Measurements from ENCODE around the gene SHROOM1. TPM values are rescaled to one million over a fixed set of nuclear protein-coding genes. Genes with fewer than 3 reads are reported as not detected.

SHROOM1 gene
- total and polyA plus RNA-seq, 2 experiments from 2014 or later = 2.5 to 5.4 TPM

- Histone ChIP-seq H3F3A (replicated peaks; ENCODE audit: low read depth) (peaks cover 27% of the 10 kb centered on the region), H3K27ac (ENCODE audit: low read depth) (peak overlapping the region; percentile 85; the same call in 1 of the 2 replicates), H3K4me2 (peak overlapping the region; percentile 100), H3K36me3 (ENCODE audit: insufficient read depth) (peaks cover 15% of the 10 kb centered on the region), H2AFZ (peak overlapping the region; percentile 45; the same call in 1 of the 2 replicates), H3K4me1 (ENCODE audit: insufficient read depth) (peaks cover 16% of the 10 kb centered on the region), H3K27me3 (ENCODE audit: insufficient read depth) (no peaks in the 10 kb centered on the region), H3K79me2 (replicated peaks; ENCODE audit: insufficient read depth) (peaks cover 20% of the 10 kb centered on the region), H3K4me3 (peak overlapping the region; percentile 98), H4K20me1 (replicated peaks; ENCODE audit: insufficient read depth) (peaks cover 8% of the 10 kb centered on the region), H3K9me2 (ENCODE audit: insufficient read depth) (no peaks in the 10 kb centered on the region)
- peak overlapping the region; percentile 100 for H3K27ac Mint-ChIP-seq
- peak overlapping the region; percentile 99 for H3K4me3 Mint-ChIP-seq
- DNase-seq (ENCODE audit: low spot score) (no peak), ATAC-seq (peak; percentile 15)
- no peaks in the 10 kb centered on the region for H3K9me3 Mint-ChIP-seq
- H3K27me3 Mint-ChIP-seq (ENCODE audit: insufficient read depth, low read depth, poor library complexity) = peaks cover 9% of the 10 kb centered on the region
- peaks cover 35% of the 10 kb centered on the region for H3K36me3 Mint-ChIP-seq (ENCODE audit: low read depth)
- TF ChIP-seq STAT1 (IDR thresholded peaks at IDR 0.05; ENCODE audit: unreplicated experiment) (no peak), ZNF331 (CRISPR knock-in tag; IDR thresholded peaks at IDR 0.05; ENCODE audit: low read depth) (no peak), JUNB (IDR thresholded peaks at IDR 0.05; ENCODE audit: unreplicated experiment) (no peak), CREB1 (CRISPR knock-in tag; IDR thresholded peaks at IDR 0.05; ENCODE audit: low read depth) (no peak), ETS1 (IDR thresholded peaks at IDR 0.05) (no peak), EZH2 (IDR thresholded peaks at IDR 0.05; ENCODE audit: low read depth, unreplicated experiment) (no peak), CTCF (conservative IDR thresholded peaks at IDR 0.05; ENCODE audit: low read depth in 2 of 2) (no peak), ZNF114 (CRISPR knock-in tag; IDR thresholded peaks at IDR 0.05) (no peak)
- peaks cover 21% of the 10 kb centered on the region for H3K4me1 Mint-ChIP-seq
Measured at GRCh38 chr5:132867046-132867451, 36.6 kb upstream of the SHROOM1 start.

GRCh38 chr5:132866342-132867045 is 36.0 kb upstream of the SHROOM1 start, which contains the start of the genes GDF9 and UQCRQ:
TSS of gene GDF9 (minus strand) at chr5:132866469. CDS start at chr5:132864533, 1,936 bp downstream.
TSS of gene UQCRQ (plus strand) at chr5:132866642. CDS start at chr5:132866882, 240 bp downstream.
- Histone ChIP-seq H3K4me3 (peak within 1 kb of the TSS; percentile 98), H3K4me2 (peak within 1 kb of the TSS; percentile 100), H3F3A (replicated peaks; ENCODE audit: low read depth) (peaks cover 26% of the 10 kb centered on the region), H3K36me3 (ENCODE audit: insufficient read depth) (peaks cover 15% of the 10 kb centered on the region), H3K79me2 (replicated peaks; ENCODE audit: insufficient read depth) (peaks cover 20% of the 10 kb centered on the region), H3K27me3 (ENCODE audit: insufficient read depth) (no peaks in the 10 kb centered on the region), H3K4me1 (ENCODE audit: insufficient read depth) (peaks cover 16% of the 10 kb centered on the region), H2AFZ (peak within 1 kb of the TSS; percentile 93), H4K20me1 (replicated peaks; ENCODE audit: insufficient read depth) (peaks cover 8% of the 10 kb centered on the region; the same call in 1 of the 2 replicates), H3K27ac (ENCODE audit: low read depth) (peak within 1 kb of the TSS; percentile 97), H3K9me2 (ENCODE audit: insufficient read depth) (no peaks in the 10 kb centered on the region)
- peaks cover 35% of the 10 kb centered on the region for H3K36me3 Mint-ChIP-seq (ENCODE audit: low read depth)
- DNase-seq (ENCODE audit: low spot score) (peak; percentile 100), ATAC-seq (peak; percentile 98)
- H3K27ac Mint-ChIP-seq = peak within 1 kb of the TSS; percentile 100
- H3K27me3 Mint-ChIP-seq (ENCODE audit: insufficient read depth, low read depth, poor library complexity) = peaks cover 9% of the 10 kb centered on the region
- peak; percentile 95 for TF ChIP-seq CREB1 (CRISPR knock-in tag; IDR thresholded peaks at IDR 0.05; ENCODE audit: low read depth)
- TF ChIP-seq ZNF331 (CRISPR knock-in tag; IDR thresholded peaks at IDR 0.05; ENCODE audit: low read depth) = no peak
- no peak for TF ChIP-seq JUNB (IDR thresholded peaks at IDR 0.05; ENCODE audit: unreplicated experiment)
- peak in 1 of 2 experiments; percentile 73; a peak in 2 of 4 replicates for TF ChIP-seq CTCF (conservative IDR thresholded peaks at IDR 0.05; ENCODE audit: low read depth in 2 of 2)
- TF ChIP-seq POLR2AphosphoS5 (IDR thresholded peaks at IDR 0.05; ENCODE audit: low read depth) = peak; percentile 97
- TF ChIP-seq ETS1 (IDR thresholded peaks at IDR 0.05) = peak; percentile 80
- no peak for TF ChIP-seq STAT1 (IDR thresholded peaks at IDR 0.05; ENCODE audit: unreplicated experiment)
- H3K4me1 Mint-ChIP-seq = peaks cover 23% of the 10 kb centered on the region
- peak within 1 kb of the TSS; percentile 99 for H3K4me3 Mint-ChIP-seq
- no peaks in the 10 kb centered on the region for H3K9me3 Mint-ChIP-seq
